Parathyroid adenoma (tissue), 2 donors: Measurements from ENCODE around the gene NT5DC3.

ENCODE experiments used
- H2AFZ ChIP-seq: fragments of 300-600 bp; sonication (generic); one replicate; pipeline ENCODE4 v1.7.0; 2017; ENCODE audit warnings: antibody characterized with exemption, mild to moderate bottlenecking
- H3K27ac ChIP-seq: fragments of 300-600 bp; sonication (generic); one replicate; pipeline ENCODE4 v1.7.0; 2017
- H3K27me3 ChIP-seq: fragments of 300-600 bp; sonication (generic); one replicate; pipeline ENCODE4 v1.7.0; 2017; ENCODE audit warnings: low read length; ENCODE audit not compliant: control insufficient read depth, insufficient read depth
- H3K36me3 ChIP-seq: fragments of 300-600 bp; sonication (generic); one replicate; pipeline ENCODE4 v1.7.0; 2017; ENCODE audit warnings: low read length; ENCODE audit not compliant: control insufficient read depth, insufficient read depth
- H3K4me1 ChIP-seq: fragments of 300-600 bp; sonication (generic); one replicate; pipeline ENCODE4 v1.7.0; 2017; ENCODE audit warnings: control low read depth
- H3K4me2 ChIP-seq: fragments of 300-600 bp; sonication (generic); one replicate; pipeline ENCODE4 v1.7.0; 2017; ENCODE audit warnings: low read length
- H3K4me3 ChIP-seq: fragments of 300-600 bp; sonication (generic); one replicate; pipeline ENCODE4 v1.7.0; 2017; ENCODE audit warnings: low read depth, low read length
- H3K79me2 ChIP-seq: fragments of 300-600 bp; sonication (generic); one replicate; pipeline ENCODE4 v1.7.0; 2017; ENCODE audit warnings: control low read depth
- H3K9ac ChIP-seq: fragments of 300-600 bp; sonication (generic); one replicate; pipeline ENCODE4 v1.7.0; 2017; ENCODE audit warnings: mild to moderate bottlenecking
- H3K9me3 ChIP-seq: fragments of 300-600 bp; sonication (generic); one replicate; pipeline ENCODE4 v1.7.0; 2017; ENCODE audit warnings: low read length; ENCODE audit not compliant: control insufficient read depth
- CTCF ChIP-seq: fragments of 300-600 bp; sonication (generic); IDR thresholded peaks from one replicate; pipeline ENCODE4 v1.7.0; 2017; ENCODE audit warnings: antibody characterized with exemption, mild to moderate bottlenecking
- donor health status: primary hyperparathyroidism.

The NT5DC3 gene

GRCh38 chr12:103780992-103781391 is 60.0 kb downstream of the NT5DC3 start:
- Histone ChIP-seq H3K9me3 (no peaks in the 10 kb centered on the region), H3K4me1 (no peaks in the 10 kb centered on the region), H3K36me3 (no peaks in the 10 kb centered on the region), H3K4me2 (no peak overlapping the region), H3K27ac (no peak overlapping the region), H3K27me3 (no peaks in the 10 kb centered on the region), H3K9ac (no peak overlapping the region), H2AFZ (no peak overlapping the region), H3K79me2 (no peaks in the 10 kb centered on the region), H3K4me3 (no peak overlapping the region)
- no peak for TF ChIP-seq CTCF

GRCh38 chr12:103780093-103780440 is 61.0 kb downstream of the NT5DC3 start:
- Histone ChIP-seq H3K4me3 (no peak overlapping the region), H3K4me2 (no peak overlapping the region), H2AFZ (no peak overlapping the region), H3K79me2 (no peaks in the 10 kb centered on the region), H3K27ac (no peak overlapping the region), H3K4me1 (no peaks in the 10 kb centered on the region), H3K36me3 (no peaks in the 10 kb centered on the region), H3K27me3 (no peaks in the 10 kb centered on the region), H3K9ac (no peak overlapping the region), H3K9me3 (no peaks in the 10 kb centered on the region)
- TF ChIP-seq CTCF: no peak

- no peaks in the 10 kb centered on the region for H3K4me1 ChIP-seq
- no peaks in the 10 kb centered on the region for H3K9me3 ChIP-seq
- TF ChIP-seq CTCF: no peak
- no peak overlapping the region for H3K9ac ChIP-seq
- no peaks in the 10 kb centered on the region for H3K79me2 ChIP-seq
- no peaks in the 10 kb centered on the region for H3K36me3 ChIP-seq
- no peaks in the 10 kb centered on the region for H3K27me3 ChIP-seq
- no peak overlapping the region for H3K4me2 ChIP-seq
- H3K4me3 ChIP-seq: no peak overlapping the region
- H3K27ac ChIP-seq: no peak overlapping the region
- no peak overlapping the region for H2AFZ ChIP-seq
Observed at GRCh38 chr12:103779410-103780092, 61.5 kb downstream of the NT5DC3 start.

GRCh38 chr12:103778781-103779180 is 62.3 kb downstream of the NT5DC3 start:
- H3K4me2 ChIP-seq: no peak overlapping the region
- H3K27ac ChIP-seq: no peak overlapping the region
- no peaks in the 10 kb centered on the region for H3K79me2 ChIP-seq
- H3K9ac ChIP-seq: no peak overlapping the region
- H3K27me3 ChIP-seq: no peaks in the 10 kb centered on the region
- H3K36me3 ChIP-seq: no peaks in the 10 kb centered on the region
- H3K4me3 ChIP-seq: no peak overlapping the region
- H3K4me1 ChIP-seq: no peaks in the 10 kb centered on the region
- no peaks in the 10 kb centered on the region for H3K9me3 ChIP-seq
- no peak overlapping the region for H2AFZ ChIP-seq
- no peak for TF ChIP-seq CTCF

GRCh38 chr12:103774977-103775560 is 66.0 kb downstream of the NT5DC3 start:
- Histone ChIP-seq H2AFZ (no peak overlapping the region), H3K9ac (no peak overlapping the region), H3K4me3 (no peak overlapping the region), H3K9me3 (no peaks in the 10 kb centered on the region), H3K79me2 (no peaks in the 10 kb centered on the region), H3K27me3 (no peaks in the 10 kb centered on the region), H3K36me3 (no peaks in the 10 kb centered on the region), H3K27ac (no peak overlapping the region), H3K4me2 (no peak overlapping the region), H3K4me1 (no peaks in the 10 kb centered on the region)
- TF ChIP-seq CTCF: no peak
